Mesothelial cell of epicardium (in vitro differentiated cells): Measurements from ENCODE around the gene CDC42EP5. TPM values are rescaled to one million over a fixed set of nuclear protein-coding genes. Genes with fewer than 3 reads are reported as not detected.
"Not testable (repeated sequence)": the region's sequence is repeated elsewhere in the genome, so short reads cannot be mapped to it uniquely, and the experiment has no call there.

ENCODE experiments used
- DNase-seq, 2 experiments: peaks; one replicate each; pipeline ENCODE4 v3.0.0; 2021; ENCODE audit warnings: low spot score in 2 of 2; ENCODE audit not compliant: unreplicated experiment in 2 of 2
- H3K27ac Mint-ChIP-seq: 2 replicates; pipeline ENCODE4 v1.8.0; 2021; ENCODE audit warnings: mixed read lengths
- H3K27me3 Mint-ChIP-seq: 2 replicates; pipeline ENCODE4 v1.8.0; 2021; ENCODE audit warnings: low read depth, mixed read lengths
- H3K36me3 Mint-ChIP-seq: 2 replicates; pipeline ENCODE4 v1.8.0; 2021; ENCODE audit warnings: mixed read lengths
- H3K4me1 Mint-ChIP-seq: 2 replicates; pipeline ENCODE4 v1.8.0; 2021; ENCODE audit warnings: mixed read lengths
- H3K4me3 Mint-ChIP-seq: 2 replicates; pipeline ENCODE4 v1.8.0; 2021; ENCODE audit warnings: mild to moderate bottlenecking, moderate library complexity, mixed read lengths
- H3K9me3 Mint-ChIP-seq: 2 replicates; pipeline ENCODE4 v1.8.0; 2021; ENCODE audit warnings: mixed read lengths
- CTCF ChIP-seq: fragments of 200-600 bp; sonication (generic); IDR thresholded peaks from one replicate; pipeline ENCODE4 v1.5.0; 2021; ENCODE audit warnings: antibody characterized with exemption; ENCODE audit not compliant: unreplicated experiment
- total RNA-seq: library from RNA; stranded (reverse); gene quantifications from 3 replicates; pipeline ENCODE4 v1.2.1, GENCODE V29; 2021

Gene CDC42EP5
- total RNA-seq, 1 donor from 2014 or later, result 126 TPM

GRCh38 chr19:54470991-54471782, 1.9 kb downstream of the CDC42EP5 start:
- no peaks in the 10 kb centered on the region for H3K9me3 Mint-ChIP-seq
- peak overlapping the region; percentile 94 for H3K27ac Mint-ChIP-seq
- DNase-seq, result no peak
- peaks cover 40% of the 10 kb centered on the region for H3K4me1 Mint-ChIP-seq
- H3K27me3 Mint-ChIP-seq, result no peaks in the 10 kb centered on the region
- TF ChIP-seq CTCF, result no peak
- peak overlapping the region; percentile 79 for H3K4me3 Mint-ChIP-seq
- peaks cover 12% of the 10 kb centered on the region for H3K36me3 Mint-ChIP-seq

- Mint-ChIP-seq H3K4me1 (peaks cover 40% of the 10 kb centered on the region), H3K27ac (peak overlapping the region; percentile 82), H3K4me3 (peak overlapping the region; percentile 79), H3K9me3 (no peaks in the 10 kb centered on the region), H3K36me3 (peaks cover 15% of the 10 kb centered on the region), H3K27me3 (no peaks in the 10 kb centered on the region)
- TF ChIP-seq CTCF, result no peak
- DNase-seq, result no peak
Observed at GRCh38 chr19:54470276-54470887, 2.7 kb downstream of the CDC42EP5 start.

- DNase-seq, result no peak
Observed at GRCh38 chr19:54469496-54469934, 3.6 kb downstream of the CDC42EP5 start.

GRCh38 chr19:54466110-54466480, 7.0 kb downstream of the CDC42EP5 start:
- H3K27ac Mint-ChIP-seq, DNase-seq, H3K9me3 Mint-ChIP-seq, H3K27me3 Mint-ChIP-seq: not testable (repeated sequence)
- Mint-ChIP-seq H3K36me3 (peaks cover 15% of the 10 kb centered on the region), H3K4me3 (peak overlapping the region; percentile 36), H3K4me1 (peaks cover 42% of the 10 kb centered on the region)

More at GRCh38 chr19:54469496-54469934, 3.6 kb downstream of the CDC42EP5 start:
- H3K27me3 Mint-ChIP-seq, result no peaks in the 10 kb centered on the region
- peaks cover 15% of the 10 kb centered on the region for H3K36me3 Mint-ChIP-seq
- no peak for TF ChIP-seq CTCF
- H3K4me1 Mint-ChIP-seq, result peaks cover 38% of the 10 kb centered on the region
- peak overlapping the region; percentile 36 for H3K27ac Mint-ChIP-seq
- H3K9me3 Mint-ChIP-seq, result no peaks in the 10 kb centered on the region
- H3K4me3 Mint-ChIP-seq, result peak overlapping the region; percentile 79

- DNase-seq, result no peak
- Mint-ChIP-seq H3K36me3 (peaks cover 15% of the 10 kb centered on the region), H3K4me3 (peak overlapping the region; percentile 36), H3K27me3 (no peaks in the 10 kb centered on the region), H3K9me3 (no peaks in the 10 kb centered on the region), H3K27ac (peak overlapping the region; percentile 30), H3K4me1 (peaks cover 38% of the 10 kb centered on the region)
- no peak for TF ChIP-seq CTCF
Observed at GRCh38 chr19:54465426-54466109, 7.5 kb downstream of the CDC42EP5 start.
